A673 (cell line): ENCODE data around the gene LANCL2.

ENCODE experiments used
- EZH2 ChIP-seq: fragments of 200-600 bp; sonication (generic); IDR thresholded peaks from 2 replicates; pipeline ENCODE4 v1.6.1; 2017; ENCODE audit warnings: borderline replicate concordance, low read depth, mild to moderate bottlenecking, mixed read lengths, antibody characterized with exemption, low read length; ENCODE audit not compliant: poor library complexity, severe bottlenecking
- TF ChIP-seq, protein P1 (sequence below): fragments of 300-800, 200-600 bp; sonication (generic); conservative IDR thresholded peaks from 2 replicates; pipeline ENCODE4 v1.5.1; 2017; ENCODE audit warnings: low read depth, mild to moderate bottlenecking, antibody characterized with exemption, low read length, moderate library complexity, mixed read lengths

DNA sequence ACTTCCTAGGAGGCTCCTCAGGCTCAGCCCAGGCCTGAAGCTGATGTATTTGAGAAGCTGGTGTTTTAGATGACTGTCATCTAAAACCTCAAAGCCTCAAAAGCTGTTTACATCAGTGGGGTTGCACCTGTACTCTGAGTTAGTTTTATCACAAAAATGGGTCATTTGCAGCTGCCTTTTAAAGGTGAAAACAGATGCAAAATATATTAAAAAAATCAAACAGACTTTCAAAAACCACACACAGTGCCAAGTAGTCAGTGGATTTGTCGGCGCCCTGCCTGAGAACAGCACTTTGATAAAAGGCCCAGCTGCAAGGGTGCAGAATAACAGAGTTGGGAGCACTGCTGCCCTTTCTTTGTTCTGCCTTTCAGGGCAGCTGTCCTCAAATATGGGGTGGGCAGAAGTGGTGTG, 104.1 kb downstream of the LANCL2 start:
- TF ChIP-seq EZH2, result no peak
- TF ChIP-seq, protein P1, sequence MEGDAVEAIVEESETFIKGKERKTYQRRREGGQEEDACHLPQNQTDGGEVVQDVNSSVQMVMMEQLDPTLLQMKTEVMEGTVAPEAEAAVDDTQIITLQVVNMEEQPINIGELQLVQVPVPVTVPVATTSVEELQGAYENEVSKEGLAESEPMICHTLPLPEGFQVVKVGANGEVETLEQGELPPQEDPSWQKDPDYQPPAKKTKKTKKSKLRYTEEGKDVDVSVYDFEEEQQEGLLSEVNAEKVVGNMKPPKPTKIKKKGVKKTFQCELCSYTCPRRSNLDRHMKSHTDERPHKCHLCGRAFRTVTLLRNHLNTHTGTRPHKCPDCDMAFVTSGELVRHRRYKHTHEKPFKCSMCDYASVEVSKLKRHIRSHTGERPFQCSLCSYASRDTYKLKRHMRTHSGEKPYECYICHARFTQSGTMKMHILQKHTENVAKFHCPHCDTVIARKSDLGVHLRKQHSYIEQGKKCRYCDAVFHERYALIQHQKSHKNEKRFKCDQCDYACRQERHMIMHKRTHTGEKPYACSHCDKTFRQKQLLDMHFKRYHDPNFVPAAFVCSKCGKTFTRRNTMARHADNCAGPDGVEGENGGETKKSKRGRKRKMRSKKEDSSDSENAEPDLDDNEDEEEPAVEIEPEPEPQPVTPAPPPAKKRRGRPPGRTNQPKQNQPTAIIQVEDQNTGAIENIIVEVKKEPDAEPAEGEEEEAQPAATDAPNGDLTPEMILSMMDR, result no peak
